ENCODE results near the gene PARN.

GRCh38 chr16:14405611-14406537 lies 224.2 kb downstream of the PARN start:
- TF ChIP-seq CREB1 (CRISPR knock-in tag; IDR thresholded peaks at IDR 0.05), result no peak
- TF ChIP-seq, protein P1, sequence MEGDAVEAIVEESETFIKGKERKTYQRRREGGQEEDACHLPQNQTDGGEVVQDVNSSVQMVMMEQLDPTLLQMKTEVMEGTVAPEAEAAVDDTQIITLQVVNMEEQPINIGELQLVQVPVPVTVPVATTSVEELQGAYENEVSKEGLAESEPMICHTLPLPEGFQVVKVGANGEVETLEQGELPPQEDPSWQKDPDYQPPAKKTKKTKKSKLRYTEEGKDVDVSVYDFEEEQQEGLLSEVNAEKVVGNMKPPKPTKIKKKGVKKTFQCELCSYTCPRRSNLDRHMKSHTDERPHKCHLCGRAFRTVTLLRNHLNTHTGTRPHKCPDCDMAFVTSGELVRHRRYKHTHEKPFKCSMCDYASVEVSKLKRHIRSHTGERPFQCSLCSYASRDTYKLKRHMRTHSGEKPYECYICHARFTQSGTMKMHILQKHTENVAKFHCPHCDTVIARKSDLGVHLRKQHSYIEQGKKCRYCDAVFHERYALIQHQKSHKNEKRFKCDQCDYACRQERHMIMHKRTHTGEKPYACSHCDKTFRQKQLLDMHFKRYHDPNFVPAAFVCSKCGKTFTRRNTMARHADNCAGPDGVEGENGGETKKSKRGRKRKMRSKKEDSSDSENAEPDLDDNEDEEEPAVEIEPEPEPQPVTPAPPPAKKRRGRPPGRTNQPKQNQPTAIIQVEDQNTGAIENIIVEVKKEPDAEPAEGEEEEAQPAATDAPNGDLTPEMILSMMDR (IDR thresholded peaks at IDR 0.05), result no peak
- TF ChIP-seq, protein P2, sequence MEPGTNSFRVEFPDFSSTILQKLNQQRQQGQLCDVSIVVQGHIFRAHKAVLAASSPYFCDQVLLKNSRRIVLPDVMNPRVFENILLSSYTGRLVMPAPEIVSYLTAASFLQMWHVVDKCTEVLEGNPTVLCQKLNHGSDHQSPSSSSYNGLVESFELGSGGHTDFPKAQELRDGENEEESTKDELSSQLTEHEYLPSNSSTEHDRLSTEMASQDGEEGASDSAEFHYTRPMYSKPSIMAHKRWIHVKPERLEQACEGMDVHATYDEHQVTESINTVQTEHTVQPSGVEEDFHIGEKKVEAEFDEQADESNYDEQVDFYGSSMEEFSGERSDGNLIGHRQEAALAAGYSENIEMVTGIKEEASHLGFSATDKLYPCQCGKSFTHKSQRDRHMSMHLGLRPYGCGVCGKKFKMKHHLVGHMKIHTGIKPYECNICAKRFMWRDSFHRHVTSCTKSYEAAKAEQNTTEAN (CRISPR knock-in tag; IDR thresholded peaks at IDR 0.05), result no peak

All from WTC11 (cell line).